SK-N-SH (cell line): ENCODE results near the gene LRP5. TPM values are rescaled to one million over a fixed set of nuclear protein-coding genes. Genes with fewer than 3 reads are reported as not detected.

Experiments
- CTCF ChIA-PET: fragments of 300-600, 350-600 bp; formaldehyde crosslinking; extraction: SDS; loops from one replicate; lab custom pipeline; 2021; lab: Yijun Ruan, JAX
- POLR2A ChIA-PET: fragments of 350-600 bp; sonication (Branson Sonifier 250); formaldehyde crosslinking; extraction: SDS; loops from one replicate; lab custom pipeline; 2020; ENCODE audit warnings: antibody characterized with exemption, inconsistent platforms; lab: Yijun Ruan, JAX
- DNase-seq: peaks from one replicate; pipeline ENCODE4 v3.0.0; 2012
- H2AFZ ChIP-seq: fragments of 200-600 bp; sonication (generic); 2 replicates; pipeline ENCODE4 v1.8.1; 2016; ENCODE audit warnings: antibody characterized with exemption, mild to moderate bottlenecking, low read depth
- H3F3A ChIP-seq: fragments of 200-600 bp; sonication (generic); replicated peaks from 2 replicates; pipeline ENCODE3; 2016; ENCODE audit warnings: antibody characterized with exemption, mild to moderate bottlenecking; ENCODE audit not compliant: insufficient read depth
- H3K27ac ChIP-seq, 2 experiments: fragments of 200-500 bp in 1 of 2; fragments of 200-600 bp in 1 of 2; sonication (Bioruptor generic) in 1 of 2; sonication (generic), shearing (Covaris generic) in 1 of 2; 2 replicates each; pipeline versions ENCODE4 v1.5.1 to v1.6.1; 2014 to 2016; ENCODE audit warnings: low read depth in 2 of 2, inconsistent platforms in 1 of 2, low read length in 1 of 2, mild to moderate bottlenecking in 1 of 2, mixed read lengths in 1 of 2
- H3K27me3 ChIP-seq: fragments of 200-600 bp; sonication (generic), shearing (Covaris generic); 2 replicates; pipeline ENCODE4 v1.6.1; 2016; ENCODE audit warnings: mixed run types; ENCODE audit not compliant: insufficient read depth
- H3K36me3 ChIP-seq, 2 experiments: fragments of 200-500 bp in 1 of 2; fragments of 200-600 bp in 1 of 2; sonication (Bioruptor generic) in 1 of 2; sonication (generic) in 1 of 2; replicated peaks in 1 of 2; 2 replicates each; pipeline versions ENCODE3 to v1.5.1; 2014 to 2016; ENCODE audit warnings: low read length in 1 of 2, mild to moderate bottlenecking in 1 of 2; ENCODE audit not compliant: insufficient read depth in 2 of 2, control insufficient read depth in 1 of 2
- H3K4me1 ChIP-seq, 2 experiments: fragments of 200-500 bp in 1 of 2; fragments of 200-600 bp in 1 of 2; sonication (Bioruptor generic) in 1 of 2; sonication (generic), shearing (Covaris generic) in 1 of 2; 2 replicates each; pipeline versions ENCODE4 v1.5.1 to v1.6.1; 2014 to 2016; ENCODE audit warnings: low read depth in 1 of 2, low read length in 1 of 2, mixed run types in 1 of 2; ENCODE audit not compliant: insufficient read depth in 2 of 2, control insufficient read depth in 1 of 2
- H3K4me2 ChIP-seq: fragments of 200-600 bp; sonication (generic), shearing (Covaris generic); 2 replicates; pipeline ENCODE4 v1.6.1; 2017; ENCODE audit warnings: mixed run types
- H3K4me3 ChIP-seq, 2 experiments: fragments of 200-500 bp in 1 of 2; fragments of 200-600 bp in 1 of 2; sonication (Bioruptor generic) in 1 of 2; sonication (generic), shearing (Covaris generic) in 1 of 2; 2 replicates each; pipeline versions ENCODE4 v1.5.1 to v1.8.1; 2014 to 2016; ENCODE audit warnings: low read depth in 2 of 2, inconsistent platforms in 1 of 2, low read length in 1 of 2, mild to moderate bottlenecking in 1 of 2, mixed read lengths in 1 of 2, moderate library complexity in 1 of 2
- H3K79me2 ChIP-seq: fragments of 200-600 bp; sonication (generic); 2 replicates; pipeline ENCODE4 v1.8.1; 2017; ENCODE audit warnings: mild to moderate bottlenecking; ENCODE audit not compliant: insufficient read depth
- H3K9ac ChIP-seq: fragments of 200-600 bp; sonication (generic); 2 replicates; pipeline ENCODE4 v1.6.1; 2017; ENCODE audit warnings: mixed run types
- H3K9me2 ChIP-seq: fragments of 200-600 bp; sonication (generic); 2 replicates; pipeline ENCODE4 v1.6.1; 2017; ENCODE audit warnings: mixed run types
- H3K9me3 ChIP-seq: fragments of 200-600 bp; sonication (generic); 2 replicates; pipeline ENCODE4 v1.6.1; 2017; ENCODE audit warnings: mixed run types, mild to moderate bottlenecking, moderate library complexity
- H4K20me1 ChIP-seq: fragments of 200-600 bp; sonication (generic); 2 replicates; pipeline ENCODE4 v1.6.1; 2017; ENCODE audit warnings: mild to moderate bottlenecking, mixed run types; ENCODE audit not compliant: insufficient read depth
- CHD2 ChIP-seq: fragments of 150-350 bp; IDR thresholded peaks from 2 replicates; pipeline ENCODE4 v1.6.1; 2018; ENCODE audit warnings: low read length; ENCODE audit not compliant: partially characterized antibody
- EP300 ChIP-seq, 2 experiments: IDR thresholded peaks; 2 replicates each; pipeline versions ENCODE4 v1.4.0 to v1.6.1; 2012; ENCODE audit warnings: borderline replicate concordance in 1 of 2, low read depth in 1 of 2, low read length in 1 of 2
- EZH2phosphoT487 ChIP-seq: fragments of 200-600 bp; sonication (generic); IDR thresholded peaks from 2 replicates; pipeline ENCODE4 v1.6.1; 2017; ENCODE audit warnings: low read depth, mixed run types, mild to moderate bottlenecking, antibody characterized with exemption, moderate library complexity, borderline replicate concordance
- FOXM1 ChIP-seq: IDR thresholded peaks from 2 replicates; pipeline ENCODE4 v1.4.0; 2012; ENCODE audit warnings: low read depth, mild to moderate bottlenecking
- NRF1 ChIP-seq: IDR thresholded peaks from 2 replicates; pipeline ENCODE4 v1.6.1; 2012; ENCODE audit warnings: low read depth, mild to moderate bottlenecking, low read length
- PBX3 ChIP-seq: IDR thresholded peaks from 2 replicates; pipeline ENCODE4; 2012
- POLR2AphosphoS5 ChIP-seq: IDR thresholded peaks from 2 replicates; pipeline ENCODE4 v1.6.1; 2012; ENCODE audit warnings: low read depth, low read length
- RAD21 ChIP-seq: IDR thresholded peaks from 2 replicates; pipeline ENCODE4 v1.6.1; 2012; ENCODE audit warnings: mild to moderate bottlenecking, low read length
- REST ChIP-seq: IDR thresholded peaks from 2 replicates; pipeline ENCODE4 v1.6.1; 2012; ENCODE audit warnings: mild to moderate bottlenecking, low read depth, low read length, moderate library complexity
- RFX5 ChIP-seq: IDR thresholded peaks from 2 replicates; pipeline ENCODE4 v1.6.1; 2012; ENCODE audit warnings: mild to moderate bottlenecking, improper control_type of control experiment, low read length
- SIN3A ChIP-seq: IDR thresholded peaks from 2 replicates; pipeline ENCODE4 v1.6.1; 2012; ENCODE audit warnings: low read depth, mild to moderate bottlenecking, low read length, moderate library complexity, borderline replicate concordance
- TCF12 ChIP-seq: IDR thresholded peaks from 2 replicates; pipeline ENCODE4 v1.4.0; 2012
- YY1 ChIP-seq: IDR thresholded peaks from 2 replicates; pipeline ENCODE4 v1.4.0; 2012; ENCODE audit warnings: low read depth, mild to moderate bottlenecking
- ZBTB33 ChIP-seq: IDR thresholded peaks from 2 replicates; pipeline ENCODE4 v1.4.0; 2012; ENCODE audit warnings: low read depth, borderline replicate concordance
- WGBS: methylation state at CpG from one replicate; pipeline ENCODE4 v1.1.6; 2017; ENCODE audit warnings: low lambda C conversion rate; 5-methylcytosine and 5-hydroxymethylcytosine counted together
- polyA plus RNA-seq, 3 experiments: library from polyadenylated mRNA; depleted of rRNA; stranded (reverse); fragments of >200 nt; gene quantifications; 2 replicates each; pipeline ENCODE4 v1.2.3, GENCODE V29; 2012

LRP5 gene
- polyA plus RNA-seq, 1 of the 3 experiments (the other 2 are of a cell fraction), result 15.0 TPM

GRCh38 chr11:68354148-68354872, 41.9 kb downstream of the LRP5 start (continued):
- TF ChIP-seq REST (0 out of 2 replicates have a peak, but pooled peaks have one; percentile 4), NRF1 (no peak)

- Histone ChIP-seq H3K4me2 (no peak overlapping the region), H3F3A (peaks cover 22% of the 10 kb centered on the region), H3K9ac (no peak overlapping the region)
These were observed 43.1 kb downstream of the LRP5 start for GRCh38 chr11:68355471-68355870.

GRCh38 chr11:68357568-68357967, 45.2 kb downstream of the LRP5 start:
- Histone ChIP-seq H3F3A (peaks cover 22% of the 10 kb centered on the region), H3K4me1 (peaks cover 7 to 15% of the 10 kb centered on the region in 2 experiments; a peak in 3 of 4 replicates), H3K4me2 (no peak overlapping the region), H3K9me3 (no peaks in the 10 kb centered on the region), H3K36me3 (peaks cover 13 to 15% of the 10 kb centered on the region in 2 experiments), H3K27me3 (no peaks in the 10 kb centered on the region), H2AFZ (no peak overlapping the region), H3K27ac (no peak overlapping the region), H4K20me1 (no peaks in the 10 kb centered on the region; the same call in 1 of the 2 replicates), H3K79me2 (peaks cover 22% of the 10 kb centered on the region; the same call in 1 of the 2 replicates), H3K9me2 (no peaks in the 10 kb centered on the region), H3K4me3 (no peak overlapping the region), H3K9ac (no peak overlapping the region)
- ChIA-PET POLR2A (interaction anchor here (1.1 to 1.6 kb wide), 2 partner anchors 8 to 16 kb away, joined by 3 to 4 read pairs; no protein-coding TSS in a partner anchor), CTCF (interaction anchor here (1.3 to 1.5 kb wide), 2 partner anchors 12 to 60 kb away, joined by 4 to 6 read pairs; no protein-coding TSS in a partner anchor)
- WGBS, result 96% methylated on average over 12 of the region's 14 CpGs
- DNase-seq, result no peak
- TF ChIP-seq RAD21, result no peak
- no peak for TF ChIP-seq FOXM1
- TF ChIP-seq YY1, result no peak
- no peak for TF ChIP-seq SIN3A
- no peak for TF ChIP-seq ZBTB33
- no peak for TF ChIP-seq CHD2
- TF ChIP-seq NRF1, result no peak
- TF ChIP-seq EP300 (IDR thresholded peaks at IDR 0.05; ENCODE audit: borderline replicate concordance in 1 of 2, low read depth in 1 of 2, low read length in 1 of 2), result no peak
- no peak for TF ChIP-seq EZH2phosphoT487
- no peak for TF ChIP-seq TCF12
- TF ChIP-seq PBX3, result no peak

More at GRCh38 chr11:68355471-68355870, 43.1 kb downstream of the LRP5 start:
- no peaks in the 10 kb centered on the region for H3K9me2 ChIP-seq
- H3K36me3 ChIP-seq, result peaks cover 13 to 15% of the 10 kb centered on the region in 2 experiments
- no peak overlapping the region for H3K4me3 ChIP-seq
- H3K27me3 ChIP-seq, result no peaks in the 10 kb centered on the region
- DNase-seq, result no peak
- no peak overlapping the region for H2AFZ ChIP-seq
- H3K9me3 ChIP-seq, result no peaks in the 10 kb centered on the region
- peaks cover 29% of the 10 kb centered on the region; the same call in 1 of the 2 replicates for H3K79me2 ChIP-seq
- H3K4me1 ChIP-seq, result peaks cover 6 to 15% of the 10 kb centered on the region in 2 experiments; a peak in 3 of 4 replicates
- POLR2A ChIA-PET, result no interaction called here
- H3K27ac ChIP-seq, result peak overlapping the region; percentile 80; a peak in 2 of 4 replicates
- CTCF ChIA-PET, result no interaction called here
- TF ChIP-seq YY1 (no peak), POLR2AphosphoS5 (no peak), EZH2phosphoT487 (no peak), RFX5 (no peak)
- WGBS, result 98% methylated on average over 5 of the region's 7 CpGs
- H4K20me1 ChIP-seq, result no peaks in the 10 kb centered on the region; the same call in 1 of the 2 replicates
